Activated T-cell treated with anti-CD3 and anti-CD28 coated beads, Interleukin-2, amount 50 U/mL, for 72 hours (primary cell): ENCODE results near the gene TSFM. TPM values are rescaled to one million over a fixed set of nuclear protein-coding genes. Genes with fewer than 3 reads are reported as not detected.

ENCODE experiments used
- ATAC-seq, 2 donors: fragments of 150-1000 bp; cut with Tn5 transposase; replicated peaks in 1 of 2; 2 replicates each; pipeline ENCODE4 v1.10.0; 2021; ENCODE audit warnings: moderate library complexity in 2 of 2, mild to moderate bottlenecking in 1 of 2
- DNase-seq, 2 donors: peaks; one replicate each; pipeline ENCODE4 v3.0.0; 2021 to 2022; ENCODE audit warnings: mixed read lengths in 1 of 2
- H3K27ac Mint-ChIP-seq: one replicate; pipeline ENCODE4 v1.8.0; 2022; ENCODE audit warnings: mild to moderate bottlenecking, moderate library complexity, mixed read lengths
- H3K27me3 Mint-ChIP-seq: one replicate; pipeline ENCODE4 v1.8.0; 2022; ENCODE audit warnings: low read depth, mixed read lengths
- H3K36me3 Mint-ChIP-seq, 2 donors: one replicate each; pipeline ENCODE4 v1.8.0; 2022; ENCODE audit warnings: mixed read lengths in 2 of 2, mild to moderate bottlenecking in 1 of 2; ENCODE audit not compliant: insufficient read depth in 2 of 2
- H3K4me1 Mint-ChIP-seq: one replicate; pipeline ENCODE4 v1.8.0; 2022; ENCODE audit warnings: low read depth, mixed read lengths
- H3K4me3 Mint-ChIP-seq, 2 donors: one replicate each; pipeline ENCODE4 v1.8.0; 2022; ENCODE audit warnings: mild to moderate bottlenecking in 2 of 2, mixed read lengths in 2 of 2, moderate library complexity in 2 of 2
- H3K9me3 Mint-ChIP-seq, 2 donors: one replicate each; pipeline ENCODE4 v1.8.0; 2022; ENCODE audit warnings: mixed read lengths in 2 of 2
- total RNA-seq, 2 donors: library from RNA; stranded (reverse); gene quantifications; one replicate each; pipeline ENCODE4 v1.2.3, GENCODE V29; 2022

TSFM gene
- total RNA-seq, 2 donors from 2014 or later: 30.4 to 30.9 TPM

DNA sequence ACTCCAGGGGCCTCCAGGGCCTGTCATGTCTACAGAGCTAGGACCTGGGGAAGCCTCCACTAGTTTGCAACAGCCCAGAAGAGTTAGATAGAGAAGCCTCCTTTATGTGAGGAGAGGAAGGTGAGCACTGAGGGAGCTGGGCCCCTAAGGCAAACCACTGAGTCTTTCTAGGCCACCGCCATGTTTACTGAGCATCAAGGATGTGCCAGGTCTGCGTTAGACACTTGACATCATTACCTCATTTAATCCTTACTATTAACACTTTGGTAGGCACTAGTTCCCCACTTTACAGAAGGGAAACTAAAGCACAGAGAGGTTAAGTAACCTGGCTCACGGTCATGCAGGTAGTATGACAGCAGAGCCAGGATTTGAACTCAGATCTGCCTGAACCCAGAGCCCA lies 51.1 kb downstream of the TSFM start:
- Mint-ChIP-seq H3K27me3 (no peaks in the 10 kb centered on the region), H3K36me3 (no peaks in the 10 kb centered on the region), H3K27ac (no peak overlapping the region), H3K9me3 (no peaks in the 10 kb centered on the region), H3K4me1 (peaks cover 89% of the 10 kb centered on the region), H3K4me3 (peak overlapping the region; percentile 8 to 49)
- DNase-seq: no peak
- no peak for ATAC-seq

DNA sequence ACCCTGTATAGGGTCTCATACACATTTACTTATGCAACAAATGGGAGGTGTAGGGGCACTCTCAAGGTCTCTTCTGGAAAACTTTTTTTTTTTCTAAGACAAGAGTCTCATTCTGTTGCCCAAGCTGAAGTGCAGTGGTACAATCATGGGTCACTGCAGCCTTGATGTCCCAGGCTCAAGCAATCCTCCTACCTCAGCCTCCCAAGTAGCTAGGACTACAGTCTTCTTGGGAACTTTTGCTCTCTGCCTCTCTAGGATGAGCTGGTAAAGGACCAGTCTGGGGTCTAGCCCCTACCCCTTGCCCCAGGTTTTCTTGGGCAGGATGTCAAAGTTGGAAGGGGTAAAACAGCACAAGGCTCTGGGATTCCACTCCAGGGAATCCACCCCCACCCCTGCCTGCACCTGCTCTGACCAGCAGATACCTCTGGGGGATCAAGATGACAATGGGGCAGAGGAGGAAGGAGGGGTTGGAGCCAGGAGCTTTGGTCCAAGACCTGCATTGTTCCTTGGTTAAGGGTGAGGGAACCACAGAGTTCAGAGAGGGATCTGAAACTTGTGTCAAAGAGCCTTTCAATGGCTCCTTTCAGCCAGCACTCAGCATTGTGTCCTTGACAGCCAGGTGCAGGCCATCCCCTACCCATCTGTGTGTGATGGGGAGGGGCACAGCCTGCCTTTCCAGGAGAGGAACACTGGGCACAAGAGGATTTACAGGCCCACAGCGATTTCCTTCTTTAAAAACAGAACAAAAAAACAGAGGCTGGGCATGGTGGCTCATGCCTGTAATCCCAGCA lies 51.7 kb downstream of the TSFM start:
- H3K27me3 Mint-ChIP-seq: no peaks in the 10 kb centered on the region
- ATAC-seq (no peak), DNase-seq (no peak)
- H3K9me3 Mint-ChIP-seq: no peaks in the 10 kb centered on the region
- peak overlapping the region; percentile 53 for H3K27ac Mint-ChIP-seq
- H3K4me3 Mint-ChIP-seq: no peak overlapping the region
- no peaks in the 10 kb centered on the region for H3K36me3 Mint-ChIP-seq
- H3K4me1 Mint-ChIP-seq: peaks cover 95% of the 10 kb centered on the region

DNA sequence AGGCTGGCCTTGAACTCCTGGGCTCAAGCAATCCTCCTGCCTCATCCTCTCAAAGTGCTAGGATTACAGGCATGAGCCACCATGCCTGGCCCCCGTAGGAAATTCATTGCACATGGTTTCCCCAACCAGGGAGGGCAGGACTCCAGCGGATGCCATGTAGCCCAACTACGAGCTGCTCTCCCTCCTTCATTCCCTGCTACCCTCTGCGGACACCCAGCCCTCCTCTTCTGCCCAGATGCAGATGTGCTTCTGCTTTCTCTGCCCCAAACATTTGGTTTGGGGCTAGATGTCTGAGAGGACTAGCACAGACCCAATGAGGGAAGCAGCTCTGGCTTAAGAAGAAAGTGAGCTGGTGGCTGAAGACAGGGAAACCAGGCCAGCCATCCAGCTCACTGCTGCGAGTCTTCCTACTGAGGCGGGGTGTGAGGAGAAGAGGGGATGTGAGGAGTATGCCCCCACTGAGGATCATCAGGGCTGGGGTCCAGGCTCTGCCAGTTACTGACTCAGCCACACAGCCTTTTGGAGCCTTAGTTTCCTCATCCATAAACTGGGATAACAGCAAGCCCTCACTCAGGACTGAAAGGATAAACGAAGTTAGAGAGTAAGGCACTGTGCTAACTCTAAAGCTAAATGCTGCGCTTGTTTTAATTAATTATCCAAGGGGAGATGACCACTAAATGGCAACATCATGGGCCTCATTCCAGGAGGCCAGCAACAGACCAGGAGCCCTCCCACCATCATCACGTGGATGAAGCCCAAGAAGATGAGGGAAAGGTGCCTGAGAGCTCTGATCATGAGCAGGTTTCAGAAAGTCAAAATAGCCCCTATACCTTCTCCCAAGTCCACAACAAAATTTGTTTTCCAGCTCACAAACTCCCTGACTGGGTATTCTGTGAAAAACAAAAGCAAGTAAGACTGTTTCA lies 53.0 kb downstream of the TSFM start:
- ATAC-seq (no peak), DNase-seq (no peak)
- Mint-ChIP-seq H3K27me3 (no peaks in the 10 kb centered on the region), H3K4me1 (peaks cover 98% of the 10 kb centered on the region), H3K9me3 (no peaks in the 10 kb centered on the region), H3K27ac (peak overlapping the region; percentile 85), H3K4me3 (peak overlapping the region; percentile 65 to 77), H3K36me3 (no peaks in the 10 kb centered on the region)

DNA sequence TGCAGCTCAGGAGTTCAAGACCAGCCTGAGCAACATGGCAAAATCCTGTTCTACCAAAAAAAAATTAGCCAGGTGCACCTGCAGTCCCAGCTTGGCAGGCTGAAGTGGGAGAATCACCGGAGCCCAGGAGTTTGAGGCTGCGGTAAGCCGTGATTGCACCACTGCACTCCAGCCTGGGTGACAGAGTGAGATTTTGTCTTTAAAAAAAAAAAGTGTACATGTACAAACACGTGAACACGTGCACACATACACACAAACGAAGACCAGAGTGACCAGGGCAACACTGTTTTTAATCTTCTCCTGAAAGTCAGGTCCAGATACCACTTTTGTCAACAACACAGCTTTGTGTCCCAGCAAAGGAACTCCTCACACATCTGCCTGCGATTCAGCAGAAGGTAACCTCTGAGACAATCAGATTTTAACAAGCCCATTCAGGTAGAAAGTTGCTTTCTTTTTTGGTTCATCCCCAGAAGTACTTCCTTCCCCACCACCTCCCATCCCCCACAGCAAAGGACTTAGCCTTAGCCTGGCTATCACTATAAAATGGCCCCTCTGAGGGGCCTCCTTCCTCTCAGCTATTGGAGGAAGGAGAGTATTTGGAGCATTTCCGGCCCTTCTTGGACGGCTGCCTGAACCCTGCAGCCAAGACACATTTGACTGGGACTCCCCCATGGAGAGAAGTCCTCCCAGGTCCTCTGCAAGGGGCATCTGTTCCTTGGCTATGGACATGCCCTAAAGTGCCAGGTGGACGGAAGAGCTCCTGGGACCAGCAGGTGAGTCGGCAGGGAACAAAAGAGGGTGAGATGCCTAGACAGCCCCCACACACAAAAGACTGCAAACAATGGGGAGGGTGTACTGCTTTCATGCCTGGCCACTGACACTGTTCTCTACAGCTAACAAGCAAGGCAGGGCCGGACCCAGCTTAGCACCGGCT lies 54.1 kb downstream of the TSFM start:
- Mint-ChIP-seq H3K4me3 (peak overlapping the region; percentile 65 to 77), H3K27me3 (no peaks in the 10 kb centered on the region), H3K36me3 (no peaks in the 10 kb centered on the region), H3K9me3 (no peaks in the 10 kb centered on the region), H3K27ac (peak overlapping the region; percentile 85), H3K4me1 (peaks cover 100% of the 10 kb centered on the region)
- DNase-seq: peak; percentile 43 to 48
- ATAC-seq: peak; percentile 24 to 50

DNA sequence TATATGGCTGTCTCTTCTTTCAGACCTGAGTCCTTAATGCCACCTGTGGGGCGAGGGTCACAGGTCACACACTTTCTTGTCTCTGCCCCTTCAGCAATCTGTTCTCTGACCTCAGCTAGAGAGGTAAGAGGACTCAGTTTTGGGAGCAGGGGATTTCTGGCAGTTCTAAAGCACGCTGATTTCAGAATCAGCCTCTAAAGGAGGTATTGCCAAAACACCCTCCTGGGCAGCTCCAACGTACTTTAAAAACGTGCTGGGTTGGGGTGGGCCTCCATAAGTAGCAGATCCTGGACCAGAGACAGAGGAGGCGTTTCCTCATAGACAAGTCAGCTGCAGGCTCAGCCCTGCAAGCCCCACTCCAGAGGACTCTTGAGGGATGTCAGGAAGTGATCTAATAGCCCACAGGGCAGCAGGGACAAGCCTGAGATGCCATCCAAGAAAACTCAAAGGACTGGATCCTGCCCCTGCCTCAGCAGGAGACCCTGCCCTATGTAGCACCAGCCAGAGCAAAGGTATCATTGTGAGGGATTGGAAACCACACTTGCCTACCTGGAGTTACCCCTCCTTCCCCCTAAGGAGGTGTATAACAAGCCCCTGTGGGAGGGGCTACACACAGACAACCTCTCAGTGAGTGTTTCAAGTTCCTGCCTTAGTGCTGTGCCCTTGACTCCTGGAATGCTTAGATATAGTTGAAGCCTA lies 55.4 kb downstream of the TSFM start:
- ATAC-seq (peak; percentile 22 to 28), DNase-seq (no peak)
- Mint-ChIP-seq H3K9me3 (no peaks in the 10 kb centered on the region), H3K27ac (peak overlapping the region; percentile 93), H3K4me1 (peaks cover 100% of the 10 kb centered on the region), H3K36me3 (no peaks in the 10 kb centered on the region), H3K4me3 (peak overlapping the region; percentile 68 to 74), H3K27me3 (no peaks in the 10 kb centered on the region)

DNA sequence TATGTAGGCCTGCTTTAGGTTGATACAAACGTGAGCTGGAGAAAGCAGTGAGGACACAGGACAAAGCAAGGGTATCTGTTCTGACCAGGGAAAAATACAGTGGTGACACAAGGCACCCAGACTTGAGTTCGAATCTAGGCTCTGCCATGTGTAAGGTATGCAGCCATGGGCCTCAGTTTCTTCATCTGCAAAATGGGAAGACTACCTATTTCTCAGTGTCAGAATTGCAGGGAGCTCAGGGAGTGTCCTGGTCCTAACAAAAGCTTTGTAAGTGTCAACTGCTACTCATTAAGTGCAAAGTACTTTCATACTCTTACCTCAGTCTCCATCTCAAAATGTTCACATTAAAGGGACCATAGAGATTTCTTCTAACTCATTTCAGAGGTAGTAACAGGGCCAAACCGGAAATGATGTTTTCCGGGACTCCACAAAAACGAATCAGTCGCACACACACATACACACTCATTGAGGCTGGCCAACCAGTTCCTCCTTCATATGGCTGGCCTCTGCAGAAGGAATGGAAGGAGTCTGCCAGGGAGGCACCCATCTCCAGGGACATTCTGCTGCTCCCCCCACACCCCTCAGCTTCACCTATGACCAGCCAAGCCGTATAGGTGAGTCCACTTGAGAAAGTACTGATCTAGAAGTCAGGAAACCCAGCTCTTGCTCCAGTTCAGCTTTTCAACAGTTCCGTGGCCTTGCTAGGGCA lies 56.2 kb downstream of the TSFM start:
- ATAC-seq: peak; percentile 76 to 78
- Mint-ChIP-seq H3K27me3 (no peaks in the 10 kb centered on the region), H3K36me3 (no peaks in the 10 kb centered on the region), H3K4me1 (peaks cover 100% of the 10 kb centered on the region), H3K4me3 (peak overlapping the region; percentile 65 to 68), H3K9me3 (no peaks in the 10 kb centered on the region), H3K27ac (peak overlapping the region; percentile 93)
- DNase-seq: peak; percentile 53

DNA sequence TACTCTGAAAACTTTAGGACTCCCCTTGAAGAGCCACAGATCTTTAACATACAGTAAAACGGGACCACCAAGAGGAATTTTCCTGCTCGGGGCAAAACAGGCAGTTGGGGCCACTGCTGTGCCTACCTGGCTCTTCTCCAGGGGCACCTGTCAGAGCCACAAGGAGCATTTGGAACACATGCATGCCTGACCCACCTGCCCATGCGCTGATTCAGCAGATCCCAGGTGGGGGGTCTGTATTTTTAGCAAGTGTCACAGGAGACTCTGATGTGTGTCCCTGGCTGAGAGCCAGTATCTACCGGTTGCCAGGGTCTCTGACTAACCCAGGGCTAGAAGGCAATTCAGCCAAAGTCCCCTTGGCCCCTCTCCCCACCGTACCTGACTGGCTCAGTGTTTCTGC lies 57.4 kb downstream of the TSFM start:
- no peaks in the 10 kb centered on the region for H3K9me3 Mint-ChIP-seq
- peak overlapping the region; percentile 93 for H3K27ac Mint-ChIP-seq
- H3K27me3 Mint-ChIP-seq: no peaks in the 10 kb centered on the region
- H3K4me1 Mint-ChIP-seq: peaks cover 97% of the 10 kb centered on the region
- DNase-seq (no peak), ATAC-seq (no peak)
- H3K36me3 Mint-ChIP-seq: peaks cover 0 to 1% of the 10 kb centered on the region in 2 donors
- peak overlapping the region in 1 of 2 donors; percentile 65 for H3K4me3 Mint-ChIP-seq

DNA sequence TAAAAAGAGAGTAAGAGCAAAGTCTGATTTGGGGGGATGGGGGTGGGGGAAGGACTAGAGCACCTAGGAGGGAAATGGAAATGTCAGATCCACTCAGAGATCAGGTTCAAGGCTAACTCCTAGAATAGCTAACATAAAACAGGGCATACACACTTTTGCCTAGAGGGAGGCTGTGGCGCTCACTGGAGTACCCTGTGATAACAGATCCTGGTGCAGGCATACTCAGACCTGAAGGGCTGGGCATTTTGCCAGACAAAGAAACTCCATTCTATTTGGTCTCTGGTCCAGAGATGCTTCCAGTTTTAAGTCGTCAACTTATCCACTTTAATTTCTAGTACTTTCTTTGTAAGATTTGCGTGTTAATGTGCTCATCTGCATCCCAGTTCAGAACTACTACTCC lies 58.1 kb downstream of the TSFM start:
- Mint-ChIP-seq H3K9me3 (no peaks in the 10 kb centered on the region), H3K27me3 (no peaks in the 10 kb centered on the region), H3K4me1 (peaks cover 89% of the 10 kb centered on the region), H3K27ac (peak overlapping the region; percentile 79), H3K4me3 (peak overlapping the region in 1 of 2 donors; percentile 25), H3K36me3 (peaks cover 0 to 1% of the 10 kb centered on the region in 2 donors)
- no peak for ATAC-seq
- DNase-seq: no peak

DNA sequence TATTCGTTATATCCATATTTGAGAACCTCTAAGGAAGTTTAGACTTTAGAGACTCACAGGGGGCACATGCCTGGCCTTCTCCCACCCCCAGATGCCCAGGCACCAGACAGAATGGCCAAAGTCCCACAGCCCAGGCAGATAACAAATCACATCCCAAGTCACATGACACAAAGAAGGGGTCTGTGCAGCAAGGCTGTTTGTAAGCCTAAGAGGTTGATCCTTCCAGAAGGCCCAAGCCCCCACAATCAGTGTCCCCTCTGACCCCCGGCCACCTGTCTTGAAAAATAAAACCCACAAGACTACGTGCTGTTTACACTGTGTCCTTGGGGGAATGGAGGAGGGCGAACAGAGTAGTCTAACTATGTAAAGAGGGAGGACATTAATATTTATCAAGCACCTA lies 58.9 kb downstream of the TSFM start:
- Mint-ChIP-seq H3K4me3 (peak overlapping the region; percentile 13 to 25), H3K36me3 (peaks cover 0 to 1% of the 10 kb centered on the region in 2 donors), H3K9me3 (no peaks in the 10 kb centered on the region), H3K27ac (peak overlapping the region; percentile 79), H3K27me3 (no peaks in the 10 kb centered on the region), H3K4me1 (peaks cover 82% of the 10 kb centered on the region)
- no peak for DNase-seq
- no peak for ATAC-seq

DNA sequence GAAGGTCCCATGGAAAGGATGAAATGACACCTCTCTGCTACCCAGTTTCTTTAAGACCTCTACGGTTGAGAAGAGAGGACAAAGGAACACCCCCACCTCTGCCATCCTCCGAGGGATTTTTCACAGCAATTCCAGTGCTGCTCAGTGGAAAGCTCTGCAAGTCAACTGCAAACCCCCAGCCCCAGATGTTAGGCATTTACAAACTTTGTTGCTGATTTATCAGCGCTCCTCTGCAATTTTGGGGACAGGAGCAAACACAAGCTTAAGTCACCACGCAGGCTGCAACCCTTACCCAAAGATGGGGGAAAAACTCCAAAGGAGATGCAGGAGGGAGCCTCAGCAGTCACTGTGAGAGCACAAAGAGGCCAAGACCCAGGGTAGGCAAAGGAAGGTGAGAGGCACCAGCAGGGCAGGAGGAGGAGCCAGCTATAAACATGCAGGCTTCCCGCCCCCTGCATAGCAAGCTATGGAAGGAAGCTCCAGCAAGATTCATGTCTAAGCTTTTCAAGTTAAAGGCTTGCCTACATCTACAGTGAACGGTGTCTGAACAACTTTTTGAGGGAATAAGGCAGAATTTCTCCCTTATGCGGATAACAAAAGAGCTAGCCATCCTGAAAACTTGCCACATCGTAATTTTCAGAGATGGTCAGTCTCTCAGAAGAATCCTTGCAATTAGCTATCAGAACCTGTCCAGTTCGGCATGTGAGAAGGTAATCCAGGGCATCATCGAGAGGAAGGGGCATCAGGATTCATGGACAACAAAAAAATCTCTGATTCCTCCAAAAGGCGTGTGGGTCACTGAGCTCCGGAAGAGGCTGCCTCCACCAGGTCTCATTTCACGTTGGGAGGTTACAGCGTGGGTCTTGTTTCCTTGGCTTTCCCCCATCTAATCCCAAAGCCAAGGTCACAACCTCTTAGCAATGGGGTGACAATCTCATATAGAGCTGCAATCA lies 60.0 kb downstream of the TSFM start:
- peak overlapping the region; percentile 79 for H3K27ac Mint-ChIP-seq
- no peak for ATAC-seq
- H3K36me3 Mint-ChIP-seq: peaks cover 0 to 1% of the 10 kb centered on the region in 2 donors
- DNase-seq: peak; percentile 42 to 43
- H3K4me3 Mint-ChIP-seq: peak overlapping the region; percentile 87 to 92
- H3K4me1 Mint-ChIP-seq: peaks cover 75% of the 10 kb centered on the region
- no peaks in the 10 kb centered on the region for H3K27me3 Mint-ChIP-seq
- H3K9me3 Mint-ChIP-seq: no peaks in the 10 kb centered on the region
